ENCODE data around the gene SEPTIN5.

DNA sequence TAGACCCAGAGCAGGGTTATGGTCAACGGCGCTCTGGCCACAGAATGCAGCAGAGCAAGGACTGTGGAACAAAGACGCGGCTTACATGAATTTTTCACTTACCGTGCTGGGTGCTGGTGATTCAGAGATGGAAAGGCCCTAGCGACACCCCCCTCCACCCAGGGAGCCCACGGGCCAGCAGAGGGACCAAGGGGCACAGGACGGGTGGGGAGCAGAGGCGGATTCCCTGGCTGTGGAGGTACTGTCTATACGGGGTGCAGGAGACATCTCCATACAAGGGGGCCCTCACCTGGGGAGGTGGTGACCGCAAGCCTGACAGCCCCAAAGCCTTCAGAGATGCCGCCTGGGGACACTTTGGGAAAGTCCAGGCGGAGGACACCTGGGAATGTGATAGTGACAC is 1.1 kb upstream of the SEPTIN5 start:
- TF ChIP-seq, protein P1, sequence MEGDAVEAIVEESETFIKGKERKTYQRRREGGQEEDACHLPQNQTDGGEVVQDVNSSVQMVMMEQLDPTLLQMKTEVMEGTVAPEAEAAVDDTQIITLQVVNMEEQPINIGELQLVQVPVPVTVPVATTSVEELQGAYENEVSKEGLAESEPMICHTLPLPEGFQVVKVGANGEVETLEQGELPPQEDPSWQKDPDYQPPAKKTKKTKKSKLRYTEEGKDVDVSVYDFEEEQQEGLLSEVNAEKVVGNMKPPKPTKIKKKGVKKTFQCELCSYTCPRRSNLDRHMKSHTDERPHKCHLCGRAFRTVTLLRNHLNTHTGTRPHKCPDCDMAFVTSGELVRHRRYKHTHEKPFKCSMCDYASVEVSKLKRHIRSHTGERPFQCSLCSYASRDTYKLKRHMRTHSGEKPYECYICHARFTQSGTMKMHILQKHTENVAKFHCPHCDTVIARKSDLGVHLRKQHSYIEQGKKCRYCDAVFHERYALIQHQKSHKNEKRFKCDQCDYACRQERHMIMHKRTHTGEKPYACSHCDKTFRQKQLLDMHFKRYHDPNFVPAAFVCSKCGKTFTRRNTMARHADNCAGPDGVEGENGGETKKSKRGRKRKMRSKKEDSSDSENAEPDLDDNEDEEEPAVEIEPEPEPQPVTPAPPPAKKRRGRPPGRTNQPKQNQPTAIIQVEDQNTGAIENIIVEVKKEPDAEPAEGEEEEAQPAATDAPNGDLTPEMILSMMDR (conservative IDR thresholded peaks at IDR 0.05; ENCODE audit: low read depth in 2 of 2): no peak
- no peak for TF ChIP-seq EZH2 (IDR thresholded peaks at IDR 0.05; ENCODE audit: low read depth, unreplicated experiment)
- no peak for TF ChIP-seq POLR2AphosphoS5 (IDR thresholded peaks at IDR 0.05; ENCODE audit: low read depth)
- no peak for TF ChIP-seq EZH2phosphoT487 (IDR thresholded peaks at IDR 0.05; ENCODE audit: unreplicated experiment)
- TF ChIP-seq, protein P2, sequence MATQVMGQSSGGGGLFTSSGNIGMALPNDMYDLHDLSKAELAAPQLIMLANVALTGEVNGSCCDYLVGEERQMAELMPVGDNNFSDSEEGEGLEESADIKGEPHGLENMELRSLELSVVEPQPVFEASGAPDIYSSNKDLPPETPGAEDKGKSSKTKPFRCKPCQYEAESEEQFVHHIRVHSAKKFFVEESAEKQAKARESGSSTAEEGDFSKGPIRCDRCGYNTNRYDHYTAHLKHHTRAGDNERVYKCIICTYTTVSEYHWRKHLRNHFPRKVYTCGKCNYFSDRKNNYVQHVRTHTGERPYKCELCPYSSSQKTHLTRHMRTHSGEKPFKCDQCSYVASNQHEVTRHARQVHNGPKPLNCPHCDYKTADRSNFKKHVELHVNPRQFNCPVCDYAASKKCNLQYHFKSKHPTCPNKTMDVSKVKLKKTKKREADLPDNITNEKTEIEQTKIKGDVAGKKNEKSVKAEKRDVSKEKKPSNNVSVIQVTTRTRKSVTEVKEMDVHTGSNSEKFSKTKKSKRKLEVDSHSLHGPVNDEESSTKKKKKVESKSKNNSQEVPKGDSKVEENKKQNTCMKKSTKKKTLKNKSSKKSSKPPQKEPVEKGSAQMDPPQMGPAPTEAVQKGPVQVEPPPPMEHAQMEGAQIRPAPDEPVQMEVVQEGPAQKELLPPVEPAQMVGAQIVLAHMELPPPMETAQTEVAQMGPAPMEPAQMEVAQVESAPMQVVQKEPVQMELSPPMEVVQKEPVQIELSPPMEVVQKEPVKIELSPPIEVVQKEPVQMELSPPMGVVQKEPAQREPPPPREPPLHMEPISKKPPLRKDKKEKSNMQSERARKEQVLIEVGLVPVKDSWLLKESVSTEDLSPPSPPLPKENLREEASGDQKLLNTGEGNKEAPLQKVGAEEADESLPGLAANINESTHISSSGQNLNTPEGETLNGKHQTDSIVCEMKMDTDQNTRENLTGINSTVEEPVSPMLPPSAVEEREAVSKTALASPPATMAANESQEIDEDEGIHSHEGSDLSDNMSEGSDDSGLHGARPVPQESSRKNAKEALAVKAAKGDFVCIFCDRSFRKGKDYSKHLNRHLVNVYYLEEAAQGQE (IDR thresholded peaks at IDR 0.05; ENCODE audit: unreplicated experiment): no peak
- TF ChIP-seq, protein P3, sequence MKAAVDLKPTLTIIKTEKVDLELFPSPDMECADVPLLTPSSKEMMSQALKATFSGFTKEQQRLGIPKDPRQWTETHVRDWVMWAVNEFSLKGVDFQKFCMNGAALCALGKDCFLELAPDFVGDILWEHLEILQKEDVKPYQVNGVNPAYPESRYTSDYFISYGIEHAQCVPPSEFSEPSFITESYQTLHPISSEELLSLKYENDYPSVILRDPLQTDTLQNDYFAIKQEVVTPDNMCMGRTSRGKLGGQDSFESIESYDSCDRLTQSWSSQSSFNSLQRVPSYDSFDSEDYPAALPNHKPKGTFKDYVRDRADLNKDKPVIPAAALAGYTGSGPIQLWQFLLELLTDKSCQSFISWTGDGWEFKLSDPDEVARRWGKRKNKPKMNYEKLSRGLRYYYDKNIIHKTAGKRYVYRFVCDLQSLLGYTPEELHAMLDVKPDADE (IDR thresholded peaks at IDR 0.05): no peak
- no peak for TF ChIP-seq JUNB (IDR thresholded peaks at IDR 0.05; ENCODE audit: unreplicated experiment)
- no peak for TF ChIP-seq CREB1 (CRISPR knock-in tag; IDR thresholded peaks at IDR 0.05; ENCODE audit: low read depth)
- TF ChIP-seq, protein P4, sequence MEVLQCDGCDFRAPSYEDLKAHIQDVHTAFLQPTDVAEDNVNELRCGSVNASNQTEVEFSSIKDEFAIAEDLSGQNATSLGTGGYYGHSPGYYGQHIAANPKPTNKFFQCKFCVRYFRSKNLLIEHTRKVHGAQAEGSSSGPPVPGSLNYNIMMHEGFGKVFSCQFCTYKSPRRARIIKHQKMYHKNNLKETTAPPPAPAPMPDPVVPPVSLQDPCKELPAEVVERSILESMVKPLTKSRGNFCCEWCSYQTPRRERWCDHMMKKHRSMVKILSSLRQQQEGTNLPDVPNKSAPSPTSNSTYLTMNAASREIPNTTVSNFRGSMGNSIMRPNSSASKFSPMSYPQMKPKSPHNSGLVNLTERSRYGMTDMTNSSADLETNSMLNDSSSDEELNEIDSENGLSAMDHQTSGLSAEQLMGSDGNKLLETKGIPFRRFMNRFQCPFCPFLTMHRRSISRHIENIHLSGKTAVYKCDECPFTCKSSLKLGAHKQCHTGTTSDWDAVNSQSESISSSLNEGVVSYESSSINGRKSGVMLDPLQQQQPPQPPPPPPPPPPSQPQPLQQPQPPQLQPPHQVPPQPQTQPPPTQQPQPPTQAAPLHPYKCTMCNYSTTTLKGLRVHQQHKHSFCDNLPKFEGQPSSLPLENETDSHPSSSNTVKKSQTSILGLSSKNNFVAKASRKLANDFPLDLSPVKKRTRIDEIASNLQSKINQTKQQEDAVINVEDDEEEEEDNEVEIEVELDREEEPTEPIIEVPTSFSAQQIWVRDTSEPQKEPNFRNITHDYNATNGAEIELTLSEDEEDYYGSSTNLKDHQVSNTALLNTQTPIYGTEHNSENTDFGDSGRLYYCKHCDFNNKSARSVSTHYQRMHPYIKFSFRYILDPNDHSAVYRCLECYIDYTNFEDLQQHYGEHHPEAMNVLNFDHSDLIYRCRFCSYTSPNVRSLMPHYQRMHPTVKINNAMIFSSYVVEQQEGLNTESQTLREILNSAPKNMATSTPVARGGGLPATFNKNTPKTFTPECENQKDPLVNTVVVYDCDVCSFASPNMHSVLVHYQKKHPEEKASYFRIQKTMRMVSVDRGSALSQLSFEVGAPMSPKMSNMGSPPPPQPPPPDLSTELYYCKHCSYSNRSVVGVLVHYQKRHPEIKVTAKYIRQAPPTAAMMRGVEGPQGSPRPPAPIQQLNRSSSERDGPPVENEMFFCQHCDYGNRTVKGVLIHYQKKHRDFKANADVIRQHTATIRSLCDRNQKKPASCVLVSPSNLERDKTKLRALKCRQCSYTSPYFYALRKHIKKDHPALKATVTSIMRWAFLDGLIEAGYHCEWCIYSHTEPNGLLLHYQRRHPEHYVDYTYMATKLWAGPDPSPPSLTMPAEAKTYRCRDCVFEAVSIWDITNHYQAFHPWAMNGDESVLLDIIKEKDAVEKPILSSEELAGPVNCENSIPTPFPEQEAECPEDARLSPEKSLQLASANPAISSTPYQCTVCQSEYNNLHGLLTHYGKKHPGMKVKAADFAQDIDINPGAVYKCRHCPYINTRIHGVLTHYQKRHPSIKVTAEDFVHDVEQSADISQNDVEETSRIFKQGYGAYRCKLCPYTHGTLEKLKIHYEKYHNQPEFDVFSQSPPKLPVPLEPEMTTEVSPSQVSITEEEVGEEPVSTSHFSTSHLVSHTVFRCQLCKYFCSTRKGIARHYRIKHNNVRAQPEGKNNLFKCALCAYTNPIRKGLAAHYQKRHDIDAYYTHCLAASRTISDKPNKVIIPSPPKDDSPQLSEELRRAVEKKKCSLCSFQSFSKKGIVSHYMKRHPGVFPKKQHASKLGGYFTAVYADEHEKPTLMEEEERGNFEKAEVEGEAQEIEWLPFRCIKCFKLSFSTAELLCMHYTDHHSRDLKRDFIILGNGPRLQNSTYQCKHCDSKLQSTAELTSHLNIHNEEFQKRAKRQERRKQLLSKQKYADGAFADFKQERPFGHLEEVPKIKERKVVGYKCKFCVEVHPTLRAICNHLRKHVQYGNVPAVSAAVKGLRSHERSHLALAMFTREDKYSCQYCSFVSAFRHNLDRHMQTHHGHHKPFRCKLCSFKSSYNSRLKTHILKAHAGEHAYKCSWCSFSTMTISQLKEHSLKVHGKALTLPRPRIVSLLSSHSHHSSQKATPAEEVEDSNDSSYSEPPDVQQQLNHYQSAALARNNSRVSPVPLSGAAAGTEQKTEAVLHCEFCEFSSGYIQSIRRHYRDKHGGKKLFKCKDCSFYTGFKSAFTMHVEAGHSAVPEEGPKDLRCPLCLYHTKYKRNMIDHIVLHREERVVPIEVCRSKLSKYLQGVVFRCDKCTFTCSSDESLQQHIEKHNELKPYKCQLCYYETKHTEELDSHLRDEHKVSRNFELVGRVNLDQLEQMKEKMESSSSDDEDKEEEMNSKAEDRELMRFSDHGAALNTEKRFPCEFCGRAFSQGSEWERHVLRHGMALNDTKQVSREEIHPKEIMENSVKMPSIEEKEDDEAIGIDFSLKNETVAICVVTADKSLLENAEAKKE (CRISPR knock-in tag; IDR thresholded peaks at IDR 0.05): no peak
- no peak for TF ChIP-seq NANOG (IDR thresholded peaks at IDR 0.05; ENCODE audit: borderline replicate concordance)
- TF ChIP-seq ZNF331 (CRISPR knock-in tag; IDR thresholded peaks at IDR 0.05; ENCODE audit: low read depth): no peak
- no peak for TF ChIP-seq ZNF114 (CRISPR knock-in tag; IDR thresholded peaks at IDR 0.05)
